Sciatic nerve (tissue), 2 donors: ENCODE measurements around the gene STK10. TPM values are rescaled to one million over a fixed set of nuclear protein-coding genes. Genes with fewer than 3 reads are reported as not detected.
"Not testable (repeated sequence)": the region's sequence is repeated elsewhere in the genome, so short reads cannot be mapped to it uniquely, and the experiment has no call there.

Experiments used
- ATAC-seq: fragments of 200-7000 bp; cut with Tn5 transposase; one replicate; pipeline ENCODE4 v1.9.1; 2020; ENCODE audit warnings: mild to moderate bottlenecking, moderate library complexity
- DNase-seq: peaks from one replicate; pipeline ENCODE4 v3.0.0-alpha.2; 2020; ENCODE audit warnings: low spot score
- intact Hi-C: fragments of 100-400 bp; cut with DNase I; formaldehyde crosslinking; loops from one replicate; pipeline ENCODE4 v1.14.2; 2022
- total RNA-seq: library from RNA; stranded (reverse); fragmentation: NEBNext Ultra II Directional; extraction: Animal tissue kit (Norgen Biotek cat#: 25700); gene quantifications from one replicate; pipeline ENCODE4 v1.2.1, GENCODE V29; 2021
- donor health status: DM: no; HTN: no; CAD: no.
- donor health status: DM: no; HTN: no; CAD: no.

Gene STK10
- total RNA-seq, 1 donor from 2014 or later: 89.4 TPM

- DNase-seq (no peak), ATAC-seq (no peak)
- intact Hi-C loops: no loop called here
Observed at GRCh38 chr5:172170251-172170701, 17.7 kb downstream of the STK10 start.

- ATAC-seq: no peak
- intact Hi-C loops: no loop called here
- no peak for DNase-seq
Observed at GRCh38 chr5:172169216-172169615, 18.8 kb downstream of the STK10 start.

DNA sequence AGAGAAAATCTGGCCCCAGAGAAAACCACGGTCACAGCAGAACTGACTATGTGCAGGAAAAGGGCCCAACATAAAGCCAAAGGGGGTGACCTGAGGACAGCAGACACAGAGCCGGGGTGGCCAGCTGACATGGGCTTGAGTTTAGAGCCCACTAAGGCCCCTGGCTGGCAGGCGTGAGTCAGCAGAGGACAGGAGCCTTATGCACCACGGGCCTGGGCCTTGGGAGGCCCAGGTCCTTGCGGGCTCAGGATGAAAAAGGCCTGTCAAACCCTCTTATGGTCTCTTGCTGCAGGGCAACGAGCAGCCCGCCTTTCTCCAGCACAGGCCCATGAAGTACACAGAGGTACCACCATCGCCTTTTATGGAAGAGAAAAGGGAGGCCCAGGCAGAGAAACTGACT is 19.7 kb downstream of the STK10 start:
- DNase-seq (no peak), ATAC-seq (no peak)

DNA sequence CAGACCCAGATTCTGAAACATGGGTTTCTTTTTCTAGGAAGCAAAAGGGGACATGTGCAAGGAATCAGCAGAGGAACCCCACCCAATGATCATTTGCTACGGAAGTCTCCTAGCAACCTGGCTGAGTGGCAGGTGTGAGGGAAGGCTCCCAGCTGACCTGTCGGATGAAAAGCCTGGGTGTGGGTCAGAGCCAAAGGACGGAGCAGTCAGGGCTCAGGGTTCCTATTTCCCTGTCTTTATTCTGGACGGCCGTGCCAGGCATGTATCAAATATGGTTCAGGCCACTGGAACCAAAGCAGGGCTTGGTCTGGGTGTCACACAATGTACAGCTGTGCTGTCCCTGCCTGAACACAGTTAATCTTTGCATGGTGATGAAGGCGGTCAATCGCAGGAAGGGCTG is 20.1 kb downstream of the STK10 start:
- intact Hi-C loops: no loop called here
- no peak for ATAC-seq

More for the DNA sequence above, 19.7 kb downstream of the STK10 start:
- intact Hi-C loops: no loop called here

GRCh38 chr5:172166030-172166826 is 21.8 kb downstream of the STK10 start:
- DNase-seq (no peak), ATAC-seq (no peak)
- intact Hi-C loops: no loop called here

More for the DNA sequence above, 20.1 kb downstream of the STK10 start:
- DNase-seq: no peak

- intact Hi-C loops: no loop called here
- DNase-seq (no peak), ATAC-seq (peak; percentile 27)
Observed at GRCh38 chr5:172165465-172165864, 22.6 kb downstream of the STK10 start.

- ATAC-seq: peak; percentile 91
- intact Hi-C loops: no loop called here
- peak; percentile 82 for DNase-seq
Observed at GRCh38 chr5:172164769-172165212, 23.2 kb downstream of the STK10 start.

- no peak for DNase-seq
- intact Hi-C loops: no loop called here
- peak; percentile 47 for ATAC-seq
Observed at GRCh38 chr5:172163346-172163745, 24.7 kb downstream of the STK10 start.

DNA sequence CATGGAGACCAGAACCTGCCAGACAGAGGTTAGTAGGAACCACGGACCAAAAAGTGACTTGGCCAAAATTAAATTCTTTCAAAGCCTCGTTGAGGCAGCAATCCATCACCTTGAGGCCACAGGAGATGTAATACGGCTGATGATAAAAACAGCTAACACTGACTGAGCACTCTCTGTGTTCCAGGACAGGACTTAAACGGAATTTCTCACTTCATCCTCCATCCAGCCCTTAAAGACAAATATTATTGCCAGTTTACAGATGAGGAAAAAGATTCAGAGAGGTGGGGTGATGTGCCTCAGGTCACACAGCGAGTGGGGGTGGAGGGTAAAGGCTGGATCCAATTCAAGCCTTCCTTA is 25.1 kb downstream of the STK10 start:
- ATAC-seq (no peak), DNase-seq (no peak)
- intact Hi-C loops: no loop called here

DNA sequence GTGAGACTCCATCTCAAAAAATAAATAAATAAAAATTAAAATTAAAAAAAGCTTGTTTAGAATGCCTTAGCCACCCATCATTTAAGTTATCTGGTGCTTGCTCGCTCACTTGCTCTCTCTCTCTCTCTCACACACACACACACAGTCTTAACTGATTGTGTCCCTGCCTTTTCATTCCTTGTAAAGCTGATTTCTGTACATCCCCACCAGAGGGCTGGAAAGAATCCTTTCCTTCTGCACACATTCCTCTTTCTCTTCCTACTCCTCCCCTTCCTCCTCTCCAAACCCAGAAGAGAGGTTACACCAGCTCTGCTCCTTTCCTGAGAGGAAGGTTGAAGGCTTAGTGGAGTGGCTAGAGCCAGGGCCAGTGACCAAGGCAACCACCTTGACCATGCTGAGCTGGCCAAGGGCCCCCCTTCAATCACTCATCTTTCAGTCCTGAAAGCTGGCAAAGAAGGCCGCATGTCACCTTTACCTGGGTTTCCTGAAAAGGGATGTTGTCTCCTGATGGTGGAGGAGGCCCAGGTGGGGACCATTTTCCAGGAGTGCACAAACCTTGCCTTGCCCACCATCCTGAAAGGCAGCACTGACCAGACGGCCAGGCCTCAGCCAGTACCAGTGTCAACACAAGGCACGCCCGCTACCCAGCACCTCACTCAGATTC is 25.6 kb downstream of the STK10 start:
- intact Hi-C loops: no loop called here
- no peak for DNase-seq
- no peak for ATAC-seq

- DNase-seq: no peak
Observed at GRCh38 chr5:172160506-172160905, 27.5 kb downstream of the STK10 start.

GRCh38 chr5:172159016-172159415 is 29.0 kb downstream of the STK10 start:
- no peak for ATAC-seq
- intact Hi-C loops: no loop called here
- DNase-seq: no peak

More at GRCh38 chr5:172160506-172160905, 27.5 kb downstream of the STK10 start:
- ATAC-seq: no peak
- intact Hi-C loops: no loop called here

GRCh38 chr5:172156541-172156994 is 31.5 kb downstream of the STK10 start:
- intact Hi-C loops: no loop called here
- DNase-seq (no peak), ATAC-seq (peak; percentile 41)

DNA sequence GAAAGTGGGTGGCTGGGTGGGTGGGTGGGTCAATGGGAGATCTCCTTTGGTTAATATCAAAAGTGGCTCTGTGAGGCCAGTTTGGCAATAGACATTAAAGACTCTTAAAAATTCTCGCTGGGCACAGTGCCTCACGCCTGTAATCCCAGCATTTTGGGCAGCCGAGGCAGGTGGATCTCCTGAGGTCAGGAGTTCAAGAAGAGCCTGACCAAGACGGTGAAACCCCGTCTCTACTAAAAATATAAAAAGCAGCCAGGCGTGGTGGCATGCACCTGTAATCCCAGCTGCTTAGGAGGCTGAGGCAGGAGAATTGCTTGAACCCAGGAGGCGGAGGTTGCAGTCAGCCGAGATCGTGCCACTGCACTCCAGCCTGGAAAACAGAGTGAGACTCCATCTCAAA is 32.9 kb downstream of the STK10 start:
- peak; percentile 23 for DNase-seq
- intact Hi-C loops, ATAC-seq: not testable (repeated sequence)

GRCh38 chr5:172153695-172154094 is 34.3 kb downstream of the STK10 start:
- intact Hi-C loops: no loop called here
- ATAC-seq (no peak), DNase-seq (no peak)

- no peak for ATAC-seq
- DNase-seq: peak; percentile 48
- intact Hi-C loops: no loop called here
Observed at GRCh38 chr5:172151661-172152210, 36.3 kb downstream of the STK10 start.

GRCh38 chr5:172150514-172151425 is 37.3 kb downstream of the STK10 start:
- peak; percentile 75 for DNase-seq
- intact Hi-C loops: no loop called here
- peak; percentile 75 for ATAC-seq

DNA sequence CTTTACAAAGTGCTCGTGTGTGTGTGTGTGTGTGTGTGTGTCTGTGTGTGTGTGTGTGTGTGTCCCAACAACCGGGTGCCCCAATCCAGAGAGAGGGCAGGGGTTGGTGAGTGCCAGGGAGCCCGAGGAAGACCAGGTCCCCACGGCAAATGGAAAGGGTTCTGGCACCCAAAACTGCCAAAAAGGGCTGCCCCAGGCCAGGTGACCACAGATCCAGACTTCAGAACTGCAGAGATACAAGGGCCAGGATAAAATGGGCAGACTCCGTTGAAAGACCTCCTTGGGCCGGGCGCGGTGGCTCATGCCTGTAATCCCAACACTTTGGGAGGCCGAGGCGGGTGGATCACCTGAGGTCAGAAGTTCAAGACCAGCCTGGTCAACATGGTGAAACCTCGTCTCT is 38.5 kb downstream of the STK10 start:
- DNase-seq: peak; percentile 42
- intact Hi-C loops, ATAC-seq: not testable (repeated sequence)

DNA sequence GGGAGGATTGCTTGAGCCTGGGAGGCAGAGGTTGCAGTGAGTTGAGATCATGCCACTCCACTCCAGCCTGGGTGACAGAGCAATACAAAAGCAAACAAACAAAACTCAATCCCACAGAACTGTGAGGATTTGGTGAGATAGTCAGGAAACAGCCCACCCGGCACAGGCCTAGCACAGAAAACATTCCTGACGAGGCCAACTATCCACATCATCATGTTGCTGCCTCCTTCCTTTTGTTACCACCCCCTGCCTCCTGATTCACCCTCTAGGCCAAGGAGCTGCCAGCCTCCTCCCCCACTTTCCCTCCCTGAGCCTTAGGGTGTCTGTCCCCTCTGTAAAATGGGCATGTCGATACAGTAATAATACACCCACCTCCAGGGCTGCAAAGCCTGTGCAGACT is 39.0 kb downstream of the STK10 start:
- intact Hi-C loops: no loop called here
- ATAC-seq: no peak
- DNase-seq: peak; percentile 37
